ENCODE data around the gene MAP3K7. TPM values are rescaled to one million over a fixed set of nuclear protein-coding genes. Genes with fewer than 3 reads are reported as not detected.

MAP3K7 gene
- total and polyA plus RNA-seq, 2 experiments from 2014 or later: 33.2 to 47.1 TPM

DNA sequence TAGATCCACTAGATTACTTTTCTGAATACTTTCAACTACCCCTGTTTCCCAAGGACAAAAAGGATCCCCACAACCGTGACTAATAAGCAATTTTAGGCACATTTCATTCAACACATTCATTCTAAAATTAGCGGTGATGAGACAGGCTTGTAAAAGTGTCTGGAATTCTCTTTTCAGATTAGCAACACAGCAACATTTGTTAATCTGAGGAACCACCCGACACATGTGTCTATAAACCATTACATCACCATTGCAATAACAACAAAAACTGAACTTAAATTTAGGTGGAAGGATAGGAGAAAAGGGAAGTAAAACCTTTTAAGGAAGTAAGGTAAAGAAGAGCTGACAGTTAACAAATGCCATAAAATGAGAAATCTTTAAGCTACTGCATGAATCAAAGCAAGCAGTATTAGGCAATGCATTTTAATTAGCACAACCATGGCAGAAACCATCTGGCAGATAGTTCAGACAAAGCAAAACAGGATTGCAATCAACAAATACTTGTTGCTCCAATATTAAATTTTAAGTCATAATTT is 49.1 kb downstream of the MAP3K7 start:
- Mint-ChIP-seq H3K36me3 (ENCODE audit: low read depth) (peaks cover 6% of the 10 kb centered on the region; the same call in 1 of the 3 replicates), H3K27ac (no peak overlapping the region; the same call in 1 of the 2 replicates), H3K27me3 (ENCODE audit: insufficient read depth, low read depth, poor library complexity) (no peaks in the 10 kb centered on the region), H3K4me1 (peaks cover 5% of the 10 kb centered on the region; the same call in 1 of the 3 replicates), H3K9me3 (no peaks in the 10 kb centered on the region), H3K4me3 (no peak overlapping the region)
- H4K20me1 ChIP-seq (replicated peaks; ENCODE audit: insufficient read depth): no peaks in the 10 kb centered on the region
- no peaks in the 10 kb centered on the region for H3K4me1 ChIP-seq (ENCODE audit: insufficient read depth)
- H3K9me2 ChIP-seq (ENCODE audit: insufficient read depth): no peaks in the 10 kb centered on the region
- H3K4me3 ChIP-seq: no peak overlapping the region
- no peak for TF ChIP-seq ZNF114 (CRISPR knock-in tag; IDR thresholded peaks at IDR 0.05)
- no peak for TF ChIP-seq JUNB (IDR thresholded peaks at IDR 0.05; ENCODE audit: unreplicated experiment)
- no peak for TF ChIP-seq CREB1 (CRISPR knock-in tag; IDR thresholded peaks at IDR 0.05; ENCODE audit: low read depth)
- no peak for TF ChIP-seq EZH2phosphoT487 (IDR thresholded peaks at IDR 0.05; ENCODE audit: unreplicated experiment)
- TF ChIP-seq, protein P1, sequence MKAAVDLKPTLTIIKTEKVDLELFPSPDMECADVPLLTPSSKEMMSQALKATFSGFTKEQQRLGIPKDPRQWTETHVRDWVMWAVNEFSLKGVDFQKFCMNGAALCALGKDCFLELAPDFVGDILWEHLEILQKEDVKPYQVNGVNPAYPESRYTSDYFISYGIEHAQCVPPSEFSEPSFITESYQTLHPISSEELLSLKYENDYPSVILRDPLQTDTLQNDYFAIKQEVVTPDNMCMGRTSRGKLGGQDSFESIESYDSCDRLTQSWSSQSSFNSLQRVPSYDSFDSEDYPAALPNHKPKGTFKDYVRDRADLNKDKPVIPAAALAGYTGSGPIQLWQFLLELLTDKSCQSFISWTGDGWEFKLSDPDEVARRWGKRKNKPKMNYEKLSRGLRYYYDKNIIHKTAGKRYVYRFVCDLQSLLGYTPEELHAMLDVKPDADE (IDR thresholded peaks at IDR 0.05): no peak
- no peak for TF ChIP-seq ZNF331 (CRISPR knock-in tag; IDR thresholded peaks at IDR 0.05; ENCODE audit: low read depth)
- no peak for TF ChIP-seq POLR2AphosphoS5 (IDR thresholded peaks at IDR 0.05; ENCODE audit: low read depth)
- no peak for TF ChIP-seq EZH2 (IDR thresholded peaks at IDR 0.05; ENCODE audit: low read depth, unreplicated experiment)
- TF ChIP-seq, protein P2, sequence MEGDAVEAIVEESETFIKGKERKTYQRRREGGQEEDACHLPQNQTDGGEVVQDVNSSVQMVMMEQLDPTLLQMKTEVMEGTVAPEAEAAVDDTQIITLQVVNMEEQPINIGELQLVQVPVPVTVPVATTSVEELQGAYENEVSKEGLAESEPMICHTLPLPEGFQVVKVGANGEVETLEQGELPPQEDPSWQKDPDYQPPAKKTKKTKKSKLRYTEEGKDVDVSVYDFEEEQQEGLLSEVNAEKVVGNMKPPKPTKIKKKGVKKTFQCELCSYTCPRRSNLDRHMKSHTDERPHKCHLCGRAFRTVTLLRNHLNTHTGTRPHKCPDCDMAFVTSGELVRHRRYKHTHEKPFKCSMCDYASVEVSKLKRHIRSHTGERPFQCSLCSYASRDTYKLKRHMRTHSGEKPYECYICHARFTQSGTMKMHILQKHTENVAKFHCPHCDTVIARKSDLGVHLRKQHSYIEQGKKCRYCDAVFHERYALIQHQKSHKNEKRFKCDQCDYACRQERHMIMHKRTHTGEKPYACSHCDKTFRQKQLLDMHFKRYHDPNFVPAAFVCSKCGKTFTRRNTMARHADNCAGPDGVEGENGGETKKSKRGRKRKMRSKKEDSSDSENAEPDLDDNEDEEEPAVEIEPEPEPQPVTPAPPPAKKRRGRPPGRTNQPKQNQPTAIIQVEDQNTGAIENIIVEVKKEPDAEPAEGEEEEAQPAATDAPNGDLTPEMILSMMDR (conservative IDR thresholded peaks at IDR 0.05; ENCODE audit: low read depth in 2 of 2): no peak
- TF ChIP-seq, protein P3, sequence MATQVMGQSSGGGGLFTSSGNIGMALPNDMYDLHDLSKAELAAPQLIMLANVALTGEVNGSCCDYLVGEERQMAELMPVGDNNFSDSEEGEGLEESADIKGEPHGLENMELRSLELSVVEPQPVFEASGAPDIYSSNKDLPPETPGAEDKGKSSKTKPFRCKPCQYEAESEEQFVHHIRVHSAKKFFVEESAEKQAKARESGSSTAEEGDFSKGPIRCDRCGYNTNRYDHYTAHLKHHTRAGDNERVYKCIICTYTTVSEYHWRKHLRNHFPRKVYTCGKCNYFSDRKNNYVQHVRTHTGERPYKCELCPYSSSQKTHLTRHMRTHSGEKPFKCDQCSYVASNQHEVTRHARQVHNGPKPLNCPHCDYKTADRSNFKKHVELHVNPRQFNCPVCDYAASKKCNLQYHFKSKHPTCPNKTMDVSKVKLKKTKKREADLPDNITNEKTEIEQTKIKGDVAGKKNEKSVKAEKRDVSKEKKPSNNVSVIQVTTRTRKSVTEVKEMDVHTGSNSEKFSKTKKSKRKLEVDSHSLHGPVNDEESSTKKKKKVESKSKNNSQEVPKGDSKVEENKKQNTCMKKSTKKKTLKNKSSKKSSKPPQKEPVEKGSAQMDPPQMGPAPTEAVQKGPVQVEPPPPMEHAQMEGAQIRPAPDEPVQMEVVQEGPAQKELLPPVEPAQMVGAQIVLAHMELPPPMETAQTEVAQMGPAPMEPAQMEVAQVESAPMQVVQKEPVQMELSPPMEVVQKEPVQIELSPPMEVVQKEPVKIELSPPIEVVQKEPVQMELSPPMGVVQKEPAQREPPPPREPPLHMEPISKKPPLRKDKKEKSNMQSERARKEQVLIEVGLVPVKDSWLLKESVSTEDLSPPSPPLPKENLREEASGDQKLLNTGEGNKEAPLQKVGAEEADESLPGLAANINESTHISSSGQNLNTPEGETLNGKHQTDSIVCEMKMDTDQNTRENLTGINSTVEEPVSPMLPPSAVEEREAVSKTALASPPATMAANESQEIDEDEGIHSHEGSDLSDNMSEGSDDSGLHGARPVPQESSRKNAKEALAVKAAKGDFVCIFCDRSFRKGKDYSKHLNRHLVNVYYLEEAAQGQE (IDR thresholded peaks at IDR 0.05; ENCODE audit: unreplicated experiment): no peak
- no peak for TF ChIP-seq STAT1 (IDR thresholded peaks at IDR 0.05; ENCODE audit: unreplicated experiment)
- no peak for TF ChIP-seq NANOG (IDR thresholded peaks at IDR 0.05; ENCODE audit: borderline replicate concordance)
- TF ChIP-seq, protein P4, sequence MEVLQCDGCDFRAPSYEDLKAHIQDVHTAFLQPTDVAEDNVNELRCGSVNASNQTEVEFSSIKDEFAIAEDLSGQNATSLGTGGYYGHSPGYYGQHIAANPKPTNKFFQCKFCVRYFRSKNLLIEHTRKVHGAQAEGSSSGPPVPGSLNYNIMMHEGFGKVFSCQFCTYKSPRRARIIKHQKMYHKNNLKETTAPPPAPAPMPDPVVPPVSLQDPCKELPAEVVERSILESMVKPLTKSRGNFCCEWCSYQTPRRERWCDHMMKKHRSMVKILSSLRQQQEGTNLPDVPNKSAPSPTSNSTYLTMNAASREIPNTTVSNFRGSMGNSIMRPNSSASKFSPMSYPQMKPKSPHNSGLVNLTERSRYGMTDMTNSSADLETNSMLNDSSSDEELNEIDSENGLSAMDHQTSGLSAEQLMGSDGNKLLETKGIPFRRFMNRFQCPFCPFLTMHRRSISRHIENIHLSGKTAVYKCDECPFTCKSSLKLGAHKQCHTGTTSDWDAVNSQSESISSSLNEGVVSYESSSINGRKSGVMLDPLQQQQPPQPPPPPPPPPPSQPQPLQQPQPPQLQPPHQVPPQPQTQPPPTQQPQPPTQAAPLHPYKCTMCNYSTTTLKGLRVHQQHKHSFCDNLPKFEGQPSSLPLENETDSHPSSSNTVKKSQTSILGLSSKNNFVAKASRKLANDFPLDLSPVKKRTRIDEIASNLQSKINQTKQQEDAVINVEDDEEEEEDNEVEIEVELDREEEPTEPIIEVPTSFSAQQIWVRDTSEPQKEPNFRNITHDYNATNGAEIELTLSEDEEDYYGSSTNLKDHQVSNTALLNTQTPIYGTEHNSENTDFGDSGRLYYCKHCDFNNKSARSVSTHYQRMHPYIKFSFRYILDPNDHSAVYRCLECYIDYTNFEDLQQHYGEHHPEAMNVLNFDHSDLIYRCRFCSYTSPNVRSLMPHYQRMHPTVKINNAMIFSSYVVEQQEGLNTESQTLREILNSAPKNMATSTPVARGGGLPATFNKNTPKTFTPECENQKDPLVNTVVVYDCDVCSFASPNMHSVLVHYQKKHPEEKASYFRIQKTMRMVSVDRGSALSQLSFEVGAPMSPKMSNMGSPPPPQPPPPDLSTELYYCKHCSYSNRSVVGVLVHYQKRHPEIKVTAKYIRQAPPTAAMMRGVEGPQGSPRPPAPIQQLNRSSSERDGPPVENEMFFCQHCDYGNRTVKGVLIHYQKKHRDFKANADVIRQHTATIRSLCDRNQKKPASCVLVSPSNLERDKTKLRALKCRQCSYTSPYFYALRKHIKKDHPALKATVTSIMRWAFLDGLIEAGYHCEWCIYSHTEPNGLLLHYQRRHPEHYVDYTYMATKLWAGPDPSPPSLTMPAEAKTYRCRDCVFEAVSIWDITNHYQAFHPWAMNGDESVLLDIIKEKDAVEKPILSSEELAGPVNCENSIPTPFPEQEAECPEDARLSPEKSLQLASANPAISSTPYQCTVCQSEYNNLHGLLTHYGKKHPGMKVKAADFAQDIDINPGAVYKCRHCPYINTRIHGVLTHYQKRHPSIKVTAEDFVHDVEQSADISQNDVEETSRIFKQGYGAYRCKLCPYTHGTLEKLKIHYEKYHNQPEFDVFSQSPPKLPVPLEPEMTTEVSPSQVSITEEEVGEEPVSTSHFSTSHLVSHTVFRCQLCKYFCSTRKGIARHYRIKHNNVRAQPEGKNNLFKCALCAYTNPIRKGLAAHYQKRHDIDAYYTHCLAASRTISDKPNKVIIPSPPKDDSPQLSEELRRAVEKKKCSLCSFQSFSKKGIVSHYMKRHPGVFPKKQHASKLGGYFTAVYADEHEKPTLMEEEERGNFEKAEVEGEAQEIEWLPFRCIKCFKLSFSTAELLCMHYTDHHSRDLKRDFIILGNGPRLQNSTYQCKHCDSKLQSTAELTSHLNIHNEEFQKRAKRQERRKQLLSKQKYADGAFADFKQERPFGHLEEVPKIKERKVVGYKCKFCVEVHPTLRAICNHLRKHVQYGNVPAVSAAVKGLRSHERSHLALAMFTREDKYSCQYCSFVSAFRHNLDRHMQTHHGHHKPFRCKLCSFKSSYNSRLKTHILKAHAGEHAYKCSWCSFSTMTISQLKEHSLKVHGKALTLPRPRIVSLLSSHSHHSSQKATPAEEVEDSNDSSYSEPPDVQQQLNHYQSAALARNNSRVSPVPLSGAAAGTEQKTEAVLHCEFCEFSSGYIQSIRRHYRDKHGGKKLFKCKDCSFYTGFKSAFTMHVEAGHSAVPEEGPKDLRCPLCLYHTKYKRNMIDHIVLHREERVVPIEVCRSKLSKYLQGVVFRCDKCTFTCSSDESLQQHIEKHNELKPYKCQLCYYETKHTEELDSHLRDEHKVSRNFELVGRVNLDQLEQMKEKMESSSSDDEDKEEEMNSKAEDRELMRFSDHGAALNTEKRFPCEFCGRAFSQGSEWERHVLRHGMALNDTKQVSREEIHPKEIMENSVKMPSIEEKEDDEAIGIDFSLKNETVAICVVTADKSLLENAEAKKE (CRISPR knock-in tag; IDR thresholded peaks at IDR 0.05): no peak
- H3K79me2 ChIP-seq (replicated peaks; ENCODE audit: insufficient read depth): no peaks in the 10 kb centered on the region
- DNase-seq (ENCODE audit: low spot score) (no peak), ATAC-seq (no peak)
- no peak overlapping the region for H3K27ac ChIP-seq (ENCODE audit: low read depth)
- H3F3A ChIP-seq (replicated peaks; ENCODE audit: low read depth): no peaks in the 10 kb centered on the region
- peaks cover under 1% of the 10 kb centered on the region; the same call in 1 of the 2 replicates for H3K36me3 ChIP-seq (ENCODE audit: insufficient read depth)
- no peak overlapping the region for H3K4me2 ChIP-seq
- H3K27me3 ChIP-seq (ENCODE audit: insufficient read depth): no peaks in the 10 kb centered on the region
- no peak overlapping the region for H2AFZ ChIP-seq

Data from GM23338 (cell line).